Prostate gland (tissue), 2 donors: ENCODE results near the gene STUM.

ENCODE experiments used
- CTCF ChIP-seq, 4 experiments: fragments of 200-600 bp in 2 of 4; fragments of 450-650 bp in 2 of 4; sonication (generic) in 2 of 4; IDR thresholded peaks; 1 replicate in 3 of 4; 2 replicates in 1 of 4; pipeline ENCODE4 v1.5.1; 2016 to 2019; ENCODE audit warnings: antibody characterized with exemption in 4 of 4, mild to moderate bottlenecking in 2 of 4, moderate library complexity in 2 of 4
- POLR2A ChIP-seq: fragments of 450-650 bp; IDR thresholded peaks from one replicate; pipeline ENCODE4 v1.6.1; 2016; ENCODE audit warnings: antibody characterized with exemption, mild to moderate bottlenecking
- POLR2AphosphoS5 ChIP-seq: sonication (generic); formaldehyde crosslinking; IDR thresholded peaks from one replicate; pipeline ENCODE4 v1.6.1; 2017; ENCODE audit warnings: antibody characterized with exemption

GRCh38 chr1:226600254-226600653, 51.7 kb downstream of the STUM start:
- TF ChIP-seq CTCF (IDR thresholded peaks at IDR 0.05) (no peak), POLR2A (no peak), POLR2AphosphoS5 (no peak)
